Activated naive CD4-positive, alpha-beta T cell treated with Interleukin-2 at 50 U/mL for 16 hours (primary cell): Measurements from ENCODE around the gene FRG2.
"Not testable (repeated sequence)": the region's sequence is repeated elsewhere in the genome, so short reads cannot be mapped to it uniquely, and the experiment has no call there.

ENCODE experiments used
- DNase-seq: peaks from one replicate; pipeline ENCODE4 v3.0.0-alpha.2; 2020

FRG2 gene

DNA sequence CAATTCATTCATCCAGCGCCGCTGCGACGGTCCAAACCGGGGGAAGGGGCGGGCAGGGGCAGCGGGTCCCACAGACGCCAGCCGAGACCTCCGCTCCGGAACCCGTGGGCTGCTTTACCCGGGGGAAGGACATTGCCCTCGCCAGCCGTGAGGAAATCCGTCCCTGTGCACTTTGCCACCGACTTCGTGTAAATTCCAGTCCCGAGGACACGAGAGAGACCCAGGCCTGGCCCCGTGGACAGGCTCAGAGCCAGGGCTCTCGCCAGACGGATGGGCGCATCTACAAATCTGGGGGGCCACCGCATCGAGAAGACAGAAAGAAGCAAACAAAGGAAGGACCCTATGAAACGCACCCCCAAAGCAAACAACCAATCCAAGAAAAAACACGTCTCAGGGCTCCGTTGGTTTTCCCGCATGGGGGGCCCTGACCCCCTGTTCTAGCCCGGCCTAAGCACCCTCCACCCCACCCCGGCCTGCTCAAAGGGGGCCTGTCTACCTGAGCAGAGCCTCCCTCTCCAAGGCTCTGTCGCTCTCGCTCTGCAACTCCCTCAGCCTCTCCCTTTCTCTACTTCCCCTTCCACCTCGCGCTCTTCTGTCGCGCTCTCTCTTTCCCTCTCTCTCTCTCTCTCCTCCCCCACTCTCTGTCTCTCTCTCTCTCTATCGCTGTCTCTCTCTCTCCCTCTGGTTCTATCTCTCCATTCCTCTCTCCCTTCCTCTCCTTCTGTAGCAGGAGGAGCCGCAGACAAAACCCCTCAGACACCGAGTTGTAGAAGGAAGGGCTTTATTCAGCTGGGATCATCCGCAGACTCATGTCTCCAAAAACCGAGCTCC is 11.3 kb downstream of the FRG2 start:
- no peak for DNase-seq

DNA sequence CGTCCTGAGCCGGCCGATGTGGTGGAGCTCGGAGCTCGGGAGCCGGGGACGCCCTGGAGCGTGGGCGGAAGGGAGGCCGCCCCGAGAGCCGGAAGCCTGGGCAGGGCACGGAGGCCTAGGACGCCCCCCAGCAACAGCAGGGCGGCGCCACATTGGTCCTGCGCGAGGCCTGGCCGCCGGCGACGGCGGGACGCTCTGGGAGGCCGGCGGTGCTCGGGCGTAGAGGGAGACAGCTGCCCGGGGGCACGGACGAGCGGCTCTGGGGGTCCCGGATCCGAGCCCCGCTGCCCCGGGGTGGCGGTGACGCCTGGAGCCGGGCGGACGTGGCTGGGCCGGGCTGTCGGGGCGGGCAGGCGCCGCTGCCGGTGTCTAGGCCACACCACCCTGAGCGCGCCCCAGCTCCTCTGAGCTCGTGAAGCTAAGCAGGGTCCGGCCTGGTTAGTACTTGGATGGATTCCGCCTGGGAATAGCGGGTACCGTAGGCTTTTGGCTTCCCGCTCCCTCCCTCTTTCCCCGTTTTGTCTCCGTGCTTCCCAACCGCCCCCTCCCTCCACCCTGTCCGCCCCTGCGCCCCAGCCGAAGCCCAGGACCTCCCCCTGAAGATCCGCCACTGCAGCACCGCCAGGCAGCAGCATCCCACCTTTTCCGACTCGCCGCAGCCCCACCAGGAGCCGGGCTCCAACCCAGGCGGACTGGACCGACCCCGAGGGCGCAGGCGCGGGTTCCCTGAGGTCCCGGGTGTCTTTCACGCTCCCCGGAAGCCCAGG is 12.1 kb downstream of the FRG2 start:
- DNase-seq, result no peak

DNA sequence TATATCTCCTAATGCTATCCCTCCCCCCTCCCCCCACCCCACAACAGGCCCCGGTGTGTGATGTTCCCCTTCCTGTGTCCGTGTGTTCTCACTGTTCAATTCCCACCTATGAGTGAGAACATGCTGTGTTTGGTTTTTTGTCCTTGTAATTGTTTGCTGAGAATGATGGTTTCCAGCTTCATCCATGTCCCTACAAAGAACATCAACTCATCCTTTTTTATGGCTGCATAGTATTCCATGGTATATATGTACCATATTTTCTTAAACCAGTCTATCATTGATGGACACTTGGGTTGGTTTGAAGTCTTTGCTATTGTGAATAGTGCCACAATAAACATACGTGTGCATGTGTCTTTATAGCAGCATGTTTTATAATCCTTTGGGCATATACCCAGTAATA is 37.1 kb downstream of the FRG2 start:
- DNase-seq, result not testable (repeated sequence)

DNA sequence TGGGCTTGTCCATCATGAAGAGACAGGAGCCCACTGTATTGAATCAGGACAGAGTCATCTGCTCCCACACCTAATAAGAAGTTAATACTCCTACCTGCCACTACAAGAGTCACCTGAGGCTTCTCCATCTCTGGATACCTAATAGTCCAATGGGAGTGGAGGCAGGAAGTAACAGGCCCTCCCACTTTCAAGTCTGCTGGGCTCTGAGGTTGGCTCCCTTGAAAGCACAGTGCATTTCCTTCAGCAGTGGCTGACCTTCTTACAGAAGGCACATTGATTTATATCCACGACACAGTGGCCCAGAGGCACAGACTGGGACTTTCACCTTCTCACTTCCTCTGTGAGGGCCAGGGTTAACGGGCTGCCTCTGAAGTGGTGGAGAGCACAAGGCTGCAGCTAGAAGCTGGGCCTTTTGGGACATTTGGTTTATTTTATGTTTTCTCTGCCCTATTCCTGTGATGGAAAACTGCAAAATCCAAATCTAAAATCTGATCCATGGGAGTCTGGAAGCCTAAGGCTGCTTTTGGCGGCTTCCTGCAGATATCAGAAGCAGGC is 38.1 kb downstream of the FRG2 start:
- no peak for DNase-seq

DNA sequence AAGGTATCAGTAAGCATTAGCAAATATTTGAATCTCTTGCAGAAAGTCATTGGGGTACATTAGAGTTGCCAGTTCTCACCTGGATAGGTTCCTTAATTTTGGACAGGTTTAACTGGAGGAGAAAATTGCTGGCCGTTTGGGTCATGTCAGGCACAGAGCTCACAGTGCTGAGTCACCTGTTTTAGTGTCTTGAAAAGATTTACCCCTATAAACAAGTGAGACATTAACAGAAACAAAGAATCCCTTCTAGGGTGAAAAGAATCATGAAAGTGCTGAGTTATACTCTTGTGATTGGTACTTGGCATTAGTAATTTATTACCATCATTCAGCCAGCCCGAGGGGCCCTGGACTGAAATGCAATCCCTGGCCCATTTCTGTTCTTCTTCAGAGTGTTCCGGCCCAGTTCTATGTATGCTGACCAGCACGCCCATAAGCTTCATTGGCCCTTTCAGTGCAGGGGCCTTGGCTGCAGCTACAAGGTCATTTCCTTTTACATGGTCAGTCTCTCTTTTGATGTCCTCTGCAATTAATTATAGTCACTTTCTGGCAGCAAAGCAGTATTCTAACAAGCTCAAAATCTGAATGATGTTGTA is 41.3 kb downstream of the FRG2 start:
- DNase-seq, result not testable (repeated sequence)

DNA sequence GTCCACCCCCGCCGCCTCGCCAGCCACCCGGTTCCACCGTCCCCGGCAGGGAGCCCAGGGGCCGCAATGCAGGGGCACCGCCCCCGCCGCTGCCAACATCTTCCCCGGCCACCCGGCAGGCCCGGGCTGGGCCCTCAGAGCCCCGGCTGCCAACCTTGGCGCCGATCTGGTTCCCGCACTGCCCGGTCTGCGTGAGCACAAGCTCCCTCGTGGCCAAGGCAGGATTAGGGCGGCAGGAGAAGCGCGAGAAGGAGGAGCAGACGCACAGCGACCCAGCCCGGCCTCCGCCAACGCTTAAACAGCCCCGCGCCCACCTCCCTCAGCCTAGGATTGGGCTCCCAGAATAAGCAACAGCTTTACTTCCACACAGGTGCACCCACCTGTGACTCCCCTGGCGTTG is 42.4 kb downstream of the FRG2 start:
- DNase-seq, result not testable (repeated sequence)

DNA sequence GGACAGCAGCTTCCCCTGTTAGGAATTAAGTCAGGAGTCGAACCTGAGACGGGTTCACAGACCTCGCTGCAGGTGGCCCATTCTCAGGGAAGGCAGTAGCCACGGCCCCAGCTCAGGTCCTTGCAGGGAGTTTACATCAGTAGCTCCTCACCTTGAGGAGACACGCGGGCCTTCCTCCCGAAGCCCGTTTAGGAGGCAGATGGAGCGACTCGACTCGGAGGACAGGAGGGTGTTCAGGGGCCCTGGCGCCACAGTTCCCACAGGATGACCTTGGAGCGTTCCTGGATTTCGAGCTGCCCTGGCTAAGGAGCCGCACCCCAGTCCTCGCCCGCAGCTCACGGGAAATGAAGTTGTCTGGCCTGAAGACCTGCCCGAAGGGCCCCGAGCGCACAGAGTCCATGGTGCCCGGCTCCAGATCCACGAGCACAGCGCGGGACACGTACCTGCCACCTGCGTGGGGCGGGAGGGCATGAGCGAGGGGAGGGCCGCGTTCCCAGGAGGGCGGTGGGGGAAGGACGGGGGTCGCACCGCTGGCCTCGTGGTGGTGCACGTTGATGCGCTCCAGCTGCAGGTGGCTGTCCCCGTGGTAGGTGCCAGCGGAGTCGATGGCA is 43.0 kb downstream of the FRG2 start:
- not testable (repeated sequence) for DNase-seq

DNA sequence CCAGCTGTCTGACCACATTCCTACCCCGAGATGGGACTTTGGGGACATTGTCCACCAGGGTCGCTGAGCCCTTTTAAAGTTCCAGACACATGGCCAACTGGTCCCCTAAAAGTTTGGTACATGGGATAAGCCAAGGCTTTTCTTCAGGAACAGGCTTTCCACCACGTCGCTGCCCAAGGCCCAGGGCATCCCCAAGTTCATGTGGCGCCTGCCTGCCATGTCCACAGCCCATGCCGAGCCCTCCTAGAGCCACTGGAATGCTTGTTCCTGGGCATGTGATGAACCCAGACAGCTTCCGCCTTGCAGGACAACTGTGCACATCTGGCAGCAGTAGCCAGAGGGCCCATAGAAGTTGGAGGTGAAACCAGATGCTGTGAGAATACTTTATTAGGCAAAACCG is 45.1 kb downstream of the FRG2 start:
- no peak for DNase-seq

DNA sequence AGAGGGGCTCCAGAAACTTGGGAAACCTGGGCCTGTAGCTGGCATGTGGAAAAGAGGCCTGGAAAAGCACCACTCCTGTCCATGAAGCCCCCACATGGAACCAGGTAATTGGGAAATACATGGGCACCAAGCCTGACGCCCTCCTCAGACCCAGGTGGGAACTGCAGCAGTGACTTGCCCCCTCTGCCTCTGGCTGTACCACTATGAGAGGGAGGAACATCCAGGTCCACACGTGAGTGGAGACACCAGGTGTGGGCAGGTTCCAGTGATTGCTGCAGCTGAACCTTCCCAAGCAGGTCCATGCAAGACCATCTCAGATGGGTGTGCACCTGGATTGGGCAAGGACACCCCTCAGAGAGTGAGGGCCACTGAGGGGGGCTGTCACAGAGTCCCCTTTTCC is 46.8 kb downstream of the FRG2 start:
- not testable (repeated sequence) for DNase-seq

DNA sequence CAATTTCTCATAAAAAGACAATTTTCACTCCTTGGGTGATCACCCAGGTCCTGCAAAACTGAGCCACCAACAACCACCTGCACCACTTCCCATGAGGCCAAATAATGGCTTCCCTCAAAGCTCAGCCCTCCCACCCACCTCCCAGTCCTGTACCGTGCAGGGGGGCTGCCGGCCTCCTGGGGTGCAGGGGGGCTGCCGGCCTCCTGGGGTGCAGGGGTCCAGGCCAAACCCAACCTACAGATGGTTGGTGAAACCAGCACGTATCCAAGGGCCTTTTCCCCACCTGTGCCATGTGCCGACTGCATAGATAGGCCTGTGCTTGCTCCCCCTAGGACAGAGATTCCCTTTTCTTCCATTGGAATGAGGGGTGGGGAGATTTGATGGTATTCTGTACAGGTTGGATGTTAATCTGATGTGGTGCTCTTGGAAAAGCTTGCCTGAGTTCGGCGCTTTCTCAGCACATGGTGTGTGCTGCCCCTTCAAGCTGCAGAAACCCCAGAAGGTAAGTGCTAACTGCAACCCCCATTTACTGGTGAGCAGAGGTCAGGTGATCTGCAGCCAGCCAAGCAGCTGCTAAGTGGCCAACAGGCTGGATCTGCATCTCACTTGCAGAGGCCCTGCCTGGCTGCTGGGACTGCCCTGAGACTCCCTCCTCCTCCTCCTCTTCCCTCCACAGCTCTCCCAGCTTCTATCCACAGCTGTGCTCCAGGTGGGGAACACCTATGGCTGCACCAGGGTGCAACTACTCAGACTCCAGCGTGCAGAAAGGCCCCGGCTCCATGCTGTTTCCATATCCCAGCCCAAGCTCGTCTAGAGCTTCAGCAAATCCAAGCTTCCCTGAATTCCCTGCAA is 47.6 kb downstream of the FRG2 start:
- DNase-seq, result no peak
